Choroid plexus epithelial cell (primary cell): Measurements from ENCODE around the gene TOPBP1.

ENCODE experiments used
- DNase-seq: peaks from one replicate; pipeline ENCODE4 v3.0.0-alpha.2; 2010; ENCODE audit warnings: low read depth
- H3K4me3 ChIP-seq: 2 replicates; pipeline ENCODE4 v1.5.1; 2011; ENCODE audit warnings: low read depth, mild to moderate bottlenecking, control low read depth, low read length, moderate library complexity
- CTCF ChIP-seq: conservative IDR thresholded peaks from 2 replicates; pipeline ENCODE4 v1.5.1; 2011; ENCODE audit warnings: low read depth, mild to moderate bottlenecking, control low read depth, inconsistent platforms, low read length, moderate library complexity

The TOPBP1 gene

GRCh38 chr3:133595341-133595740, 66.4 kb downstream of the TOPBP1 start:
- no peak overlapping the region for H3K4me3 ChIP-seq
- TF ChIP-seq CTCF = no peak
- DNase-seq = peak; percentile 26

- TF ChIP-seq CTCF = no peak
- no peak for DNase-seq
- no peak overlapping the region for H3K4me3 ChIP-seq
These were observed 68.5 kb downstream of the TOPBP1 start for GRCh38 chr3:133593243-133593642.

- no peak for DNase-seq
- TF ChIP-seq CTCF = no peak
- H3K4me3 ChIP-seq = no peak overlapping the region
These were observed 68.9 kb downstream of the TOPBP1 start for GRCh38 chr3:133592843-133593242.

- TF ChIP-seq CTCF = no peak
- no peak overlapping the region for H3K4me3 ChIP-seq
- DNase-seq = peak; percentile 46
These were observed 70.4 kb downstream of the TOPBP1 start for GRCh38 chr3:133591271-133591742.

- no peak for TF ChIP-seq CTCF
- DNase-seq = no peak
- no peak overlapping the region for H3K4me3 ChIP-seq
These were observed 72.2 kb downstream of the TOPBP1 start for GRCh38 chr3:133589503-133589902.

GRCh38 chr3:133588784-133589465, 72.8 kb downstream of the TOPBP1 start:
- TF ChIP-seq CTCF = no peak
- H3K4me3 ChIP-seq = no peak overlapping the region
- DNase-seq = no peak

GRCh38 chr3:133588035-133588434, 73.7 kb downstream of the TOPBP1 start:
- no peak for TF ChIP-seq CTCF
- no peak for DNase-seq
- H3K4me3 ChIP-seq = no peak overlapping the region
